GM12892 (cell line): Measurements from ENCODE around the gene P3H3.
A peak's percentile ranks its signal among the peaks of the same experiment; 100 is the strongest.

ENCODE experiments used
- POLR2A ChIP-seq: IDR thresholded peaks from 2 replicates; pipeline ENCODE4 v1.6.1; 2011; ENCODE audit warnings: low read depth, low read length, control low read depth
- POLR2AphosphoS5 ChIP-seq: IDR thresholded peaks from 2 replicates; pipeline ENCODE4 v1.6.1; 2011; ENCODE audit warnings: low read depth, low read length, control low read depth

GRCh38 chr12:6851153-6851920, 23.1 kb downstream of the P3H3 start, which contains the start of gene CDCA3:
- TF ChIP-seq POLR2AphosphoS5 (peak; percentile 81), POLR2A (peak; percentile 87; the same call in 1 of the 2 replicates)
